HG03108 (cell line): Measurements from ENCODE around the gene ZNF598.

Experiments used
- ATAC-seq: cut with Tn5 transposase; IDR thresholded peaks from one replicate; pipeline ENCODE4 v1.9.1; 2021; ENCODE audit warnings: moderate library complexity; ENCODE audit not compliant: unreplicated experiment

ZNF598 gene

DNA sequence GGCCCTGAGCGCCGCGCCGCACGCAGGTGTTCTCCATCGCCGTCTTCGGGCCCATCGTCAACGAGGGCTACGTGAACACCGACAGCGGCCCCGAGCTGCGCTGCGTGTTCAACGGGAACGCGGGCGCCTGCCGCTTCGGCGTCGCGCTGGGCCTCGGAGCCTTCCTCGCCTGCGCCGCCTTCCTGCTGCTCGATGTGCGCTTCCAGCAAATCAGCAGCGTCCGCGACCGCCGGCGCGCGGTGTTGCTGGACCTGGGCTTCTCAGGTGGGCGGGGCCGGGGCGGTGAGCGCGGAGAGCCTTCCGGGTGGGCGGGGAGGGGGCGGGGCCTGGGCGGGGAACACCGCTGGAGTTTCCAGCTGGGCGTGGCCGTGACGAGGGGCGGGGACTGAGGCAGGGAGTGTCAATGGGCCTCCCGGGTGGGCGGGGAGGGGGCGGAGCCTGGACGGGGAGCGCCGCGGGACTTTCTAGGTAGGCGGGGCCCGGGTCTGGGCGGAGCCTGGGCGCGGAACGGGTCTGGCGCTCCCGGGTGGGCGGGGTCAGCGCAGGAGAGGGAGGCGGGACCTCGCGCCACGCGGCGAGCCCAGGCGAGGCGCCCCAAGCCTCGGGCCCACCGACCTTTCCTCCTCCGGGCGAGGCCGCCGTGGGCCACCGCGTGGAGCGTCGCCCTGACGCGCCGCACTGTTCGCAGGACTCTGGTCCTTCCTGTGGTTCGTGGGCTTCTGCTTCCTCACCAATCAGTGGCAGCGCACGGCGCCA lies 17.5 kb downstream of the ZNF598 start:
- peak; percentile 42 for ATAC-seq

DNA sequence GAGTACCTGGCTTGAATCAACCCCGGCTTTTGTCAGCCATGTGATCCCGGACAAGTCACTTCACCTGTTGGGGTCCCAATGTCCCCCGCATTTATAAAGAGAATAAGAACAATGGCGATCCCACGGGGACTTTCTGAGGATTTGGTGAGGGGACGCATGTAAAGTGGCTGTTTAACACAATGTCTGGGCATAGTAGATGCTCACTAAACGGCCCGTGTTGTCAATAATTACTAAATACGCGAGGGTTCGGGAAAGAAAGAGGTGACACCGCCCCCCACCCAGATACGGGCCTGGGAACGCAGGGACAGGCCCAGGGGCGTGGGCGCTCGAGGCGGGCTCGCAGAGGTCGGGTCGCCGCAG lies 18.1 kb downstream of the ZNF598 start:
- no peak for ATAC-seq

- ATAC-seq = no peak
These were observed 18.5 kb downstream of the ZNF598 start for GRCh38 chr16:1991135-1991551.

DNA sequence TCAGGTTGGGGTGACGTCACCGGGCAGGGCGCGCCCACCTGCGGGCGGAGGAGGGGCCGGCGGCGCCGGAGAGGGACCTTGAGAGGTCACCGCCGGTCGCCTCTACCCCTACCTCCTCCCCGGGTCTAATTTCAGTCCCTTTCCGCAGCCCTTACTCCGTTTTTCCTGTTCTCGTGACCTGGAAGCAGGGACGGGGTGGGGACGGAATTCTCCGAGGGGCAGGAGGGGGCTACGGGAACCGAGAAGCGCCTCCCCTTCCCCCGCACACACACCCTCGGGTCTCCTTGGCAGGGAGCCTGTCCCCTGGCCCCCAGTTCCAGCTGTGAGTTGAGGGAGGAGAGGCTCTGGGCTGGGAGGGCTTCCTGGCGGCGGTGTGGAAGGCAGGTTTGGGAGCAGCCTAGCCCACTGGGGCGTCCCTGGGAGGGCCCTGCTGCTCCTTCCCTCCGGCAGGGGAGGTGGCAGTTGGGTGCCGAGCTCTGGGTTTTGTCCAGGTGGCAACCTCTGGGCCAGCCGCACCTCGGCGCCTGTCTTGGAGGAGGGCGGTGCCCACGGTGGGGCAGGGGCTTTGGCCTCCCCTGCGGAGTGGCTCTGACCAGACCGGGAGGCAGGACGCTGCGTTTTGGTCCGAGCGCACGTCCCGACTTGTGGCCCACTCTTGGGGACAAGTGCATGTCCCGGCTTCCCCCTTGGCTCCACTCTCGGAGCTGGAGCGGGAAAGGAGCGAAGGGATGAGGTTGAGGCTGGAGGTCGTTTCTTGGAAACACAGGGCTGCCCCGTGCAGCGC lies 19.1 kb downstream of the ZNF598 start:
- ATAC-seq = no peak

DNA sequence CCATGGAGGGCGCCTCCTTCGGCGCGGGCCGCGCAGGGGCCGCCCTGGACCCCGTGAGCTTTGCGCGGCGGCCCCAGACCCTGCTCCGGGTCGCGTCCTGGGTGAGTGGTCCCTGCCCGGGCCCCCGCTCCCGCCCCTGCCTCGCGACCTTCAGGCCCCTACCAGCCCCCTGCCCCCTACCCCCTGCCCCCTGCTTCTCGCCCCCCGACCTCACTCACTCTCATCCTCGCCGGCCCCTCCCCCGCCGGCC lies 19.6 kb downstream of the ZNF598 start:
- ATAC-seq = no peak

DNA sequence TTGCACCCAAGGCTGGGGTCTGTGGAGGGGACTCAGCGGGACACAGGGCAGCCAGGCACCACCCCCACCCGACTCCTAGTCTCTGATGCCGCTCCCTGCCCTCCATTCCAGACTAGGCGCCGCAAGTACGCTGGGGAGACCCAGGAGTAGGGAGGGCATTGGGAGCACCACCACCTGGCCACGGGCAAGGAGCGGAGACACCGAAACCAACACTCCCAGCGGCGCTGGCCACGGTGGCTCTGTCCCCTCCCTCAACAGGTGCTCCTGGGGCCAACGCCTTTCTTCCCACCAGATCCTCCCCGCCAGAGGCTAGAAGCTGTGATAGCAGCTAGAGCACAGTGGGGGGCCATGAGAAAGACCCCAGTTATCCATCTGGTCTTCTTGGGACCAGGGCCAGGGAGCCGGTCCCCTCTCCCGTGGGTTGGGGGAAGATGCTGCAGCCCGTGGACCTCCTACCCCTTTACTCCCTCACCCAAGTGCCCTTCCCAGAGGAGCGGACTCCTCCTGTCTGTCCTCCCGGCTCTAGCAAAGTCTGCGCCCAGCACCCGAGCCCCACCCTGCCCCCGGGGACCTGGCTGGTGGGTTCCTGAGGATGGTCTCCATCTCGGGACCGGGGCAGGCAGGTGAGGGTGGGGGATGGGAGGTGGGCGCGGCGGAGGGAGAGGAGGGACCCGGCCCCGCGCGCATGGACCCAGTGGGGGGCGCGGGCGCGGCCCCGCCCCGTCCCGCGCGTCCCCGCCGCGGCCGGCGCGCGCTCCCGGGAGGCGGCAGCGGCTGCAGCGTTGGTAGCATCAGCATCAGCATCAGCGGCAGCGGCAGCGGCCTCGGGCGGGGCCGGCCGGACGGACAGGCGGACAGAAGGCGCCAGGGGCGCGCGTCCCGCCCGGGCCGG lies 20.2 kb downstream of the ZNF598 start, which contains the start of gene SYNGR3:
SYNGR3 (plus strand) TSS at position 762 of the 892 bp plus-strand sequence. CDS start 133 bp downstream, outside the sequence.
- no peak for ATAC-seq

GRCh38 chr16:1987198-1987597 lies 22.4 kb downstream of the ZNF598 start:
- no peak for ATAC-seq

- no peak for ATAC-seq
These were observed 24.0 kb downstream of the ZNF598 start for GRCh38 chr16:1985466-1986150.

DNA sequence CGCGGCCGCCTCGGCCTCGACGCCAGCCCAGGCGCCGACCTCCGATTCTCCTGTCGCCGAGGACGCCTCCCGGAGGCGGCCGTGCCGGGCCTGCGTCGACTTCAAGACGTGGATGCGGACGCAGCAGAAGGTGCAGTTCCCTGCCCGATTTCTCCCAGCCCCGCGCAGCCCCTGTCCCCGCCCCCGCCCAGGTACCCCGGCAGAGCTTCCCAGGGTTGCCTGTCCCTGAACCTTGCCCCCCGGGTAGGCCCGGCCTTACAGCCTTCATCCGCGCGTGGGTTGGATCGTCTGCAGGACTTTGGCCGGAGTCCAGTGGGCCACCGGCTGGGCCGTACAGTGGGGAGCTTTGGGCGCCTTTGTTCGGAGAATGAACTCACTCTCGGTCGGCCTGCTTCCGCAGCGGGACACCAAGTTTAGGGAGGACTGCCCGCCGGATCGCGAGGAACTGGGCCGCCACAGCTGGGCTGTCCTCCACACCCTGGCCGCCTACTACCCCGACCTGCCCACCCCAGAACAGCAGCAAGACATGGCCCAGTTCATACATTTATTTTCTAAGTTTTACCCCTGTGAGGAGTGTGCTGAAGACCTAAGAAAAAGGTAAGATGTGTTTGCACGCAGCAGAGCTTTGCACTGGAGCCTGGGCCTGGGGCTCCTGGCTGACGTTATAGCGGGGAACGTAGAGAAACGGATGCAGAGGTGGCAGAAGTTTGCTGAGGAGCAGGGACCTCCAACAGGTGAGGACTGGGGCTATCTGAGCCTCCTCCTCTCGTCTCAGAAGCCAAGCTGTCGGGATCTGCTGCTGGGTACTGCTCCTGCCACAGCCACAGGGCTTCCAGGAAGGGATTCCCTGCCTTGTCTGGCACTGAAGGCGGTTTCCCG lies 25.0 kb downstream of the ZNF598 start:
- ATAC-seq = no peak

DNA sequence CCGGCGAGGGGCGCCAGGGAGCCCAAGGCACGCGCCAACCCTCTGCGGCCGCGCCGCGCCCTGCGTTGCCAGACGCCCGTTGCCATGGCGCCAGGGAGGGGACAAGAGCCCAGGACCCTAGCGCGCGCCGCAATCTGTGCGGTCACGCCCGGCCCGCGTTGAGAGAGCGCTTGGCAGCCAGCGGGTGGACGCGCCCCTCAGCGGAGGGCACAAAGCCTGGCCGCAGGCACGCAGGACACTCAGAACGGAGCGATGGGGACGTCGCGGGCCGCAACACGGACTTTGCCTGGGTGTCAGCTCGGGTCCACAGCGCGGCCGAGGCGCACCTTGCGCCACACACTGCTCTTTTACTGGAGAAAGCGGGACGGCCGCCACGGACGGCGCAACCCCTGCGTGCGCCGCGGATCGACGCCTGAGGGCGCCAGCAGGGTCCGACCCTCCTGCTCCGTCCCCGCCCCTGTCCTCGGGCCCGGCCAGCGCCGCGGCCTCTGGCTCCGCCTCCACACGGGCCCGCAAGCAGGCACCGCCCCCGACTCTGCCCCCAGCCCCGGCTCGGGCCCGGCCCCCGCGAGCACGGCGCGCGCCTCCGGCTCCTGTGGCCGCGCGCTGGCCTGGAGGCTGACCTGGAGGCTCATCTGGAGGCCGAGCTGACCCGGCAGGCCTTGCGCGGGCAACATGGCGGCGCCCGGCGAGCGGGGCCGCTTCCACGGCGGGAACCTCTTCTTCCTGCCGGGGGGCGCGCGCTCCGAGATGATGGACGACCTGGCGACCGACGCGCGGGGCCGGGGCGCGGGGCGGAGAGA lies 25.9 kb downstream of the ZNF598 start, which contains the start of gene GFER:
GFER (plus strand) TSS at position 650 of the 803 bp plus-strand sequence; CDS start at position 676, 26 bp downstream.
- ATAC-seq = peak; percentile 79

DNA sequence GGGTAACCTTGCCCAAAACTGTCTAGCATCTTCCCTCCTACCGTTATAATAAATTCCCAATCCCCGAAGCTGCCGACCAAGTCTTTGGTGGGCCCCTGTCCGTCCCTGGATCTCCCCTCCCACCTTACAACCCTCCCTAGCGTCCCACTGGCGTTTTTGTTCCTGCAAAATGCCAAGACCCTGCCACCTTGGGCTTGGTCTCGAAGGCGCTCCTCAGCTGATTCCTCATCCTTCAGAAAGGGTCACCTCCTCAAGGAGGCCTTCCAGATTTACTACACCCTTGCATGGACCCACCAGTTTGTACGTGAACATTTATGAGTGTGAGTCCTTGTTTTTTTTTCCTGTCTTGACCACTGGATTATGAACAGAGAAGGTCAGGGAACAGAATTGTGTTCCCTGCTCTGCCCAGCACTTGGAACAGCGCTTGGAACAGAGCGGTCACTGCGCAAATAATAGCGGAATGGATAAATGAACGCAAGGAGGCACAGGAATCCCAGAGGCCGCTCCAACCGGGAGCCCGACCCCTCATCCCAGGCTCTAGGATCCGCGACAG lies 26.6 kb downstream of the ZNF598 start:
- ATAC-seq = no peak

DNA sequence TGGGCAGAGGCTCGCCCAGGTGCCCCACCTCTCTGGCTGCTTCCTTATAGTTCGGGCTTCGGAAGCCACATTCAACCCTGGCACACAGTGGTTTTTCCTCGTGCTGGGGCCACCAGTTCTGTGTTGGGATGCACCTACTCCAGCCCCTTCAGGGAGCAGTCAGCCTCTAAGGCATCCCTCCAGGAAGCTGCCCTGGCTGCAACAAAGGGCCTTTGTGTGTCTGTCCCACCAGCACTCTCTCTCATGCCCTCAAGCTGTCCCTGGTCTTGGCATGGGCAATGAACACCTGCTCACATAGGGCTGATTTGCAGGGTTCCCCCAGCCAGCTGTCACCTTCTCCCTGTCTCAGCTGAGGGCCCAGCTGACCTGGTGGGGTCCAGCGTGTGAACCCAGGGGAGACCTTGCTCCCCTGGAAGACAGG lies 27.6 kb downstream of the ZNF598 start:
- ATAC-seq = no peak

DNA sequence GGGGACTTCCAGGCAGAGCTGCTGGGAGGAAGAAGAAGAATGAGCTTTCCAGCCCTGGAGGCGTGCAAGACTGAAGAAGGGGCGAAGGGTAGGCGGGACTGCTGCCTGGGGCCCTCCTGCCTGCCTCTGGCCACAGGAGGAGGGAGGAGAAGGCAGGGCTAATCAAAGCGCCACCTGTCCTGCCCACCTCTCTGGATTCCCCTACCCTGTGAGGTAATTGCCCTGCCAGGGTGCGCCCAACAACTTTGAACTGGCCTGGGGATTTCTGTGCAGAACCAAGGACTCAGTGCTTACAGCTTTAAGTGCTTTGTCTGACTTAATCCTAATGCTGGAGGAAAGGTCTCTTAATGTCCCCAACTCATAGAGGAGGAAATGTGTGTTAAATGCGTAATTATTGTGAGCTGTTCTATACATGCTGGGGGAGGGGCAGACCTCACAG lies 28.2 kb downstream of the ZNF598 start, which contains the start of gene NOXO1:
NOXO1 (minus strand) TSS at position 72 of the 439 bp plus-strand sequence. CDS start 290 bp downstream, outside the sequence.
- no peak for ATAC-seq

DNA sequence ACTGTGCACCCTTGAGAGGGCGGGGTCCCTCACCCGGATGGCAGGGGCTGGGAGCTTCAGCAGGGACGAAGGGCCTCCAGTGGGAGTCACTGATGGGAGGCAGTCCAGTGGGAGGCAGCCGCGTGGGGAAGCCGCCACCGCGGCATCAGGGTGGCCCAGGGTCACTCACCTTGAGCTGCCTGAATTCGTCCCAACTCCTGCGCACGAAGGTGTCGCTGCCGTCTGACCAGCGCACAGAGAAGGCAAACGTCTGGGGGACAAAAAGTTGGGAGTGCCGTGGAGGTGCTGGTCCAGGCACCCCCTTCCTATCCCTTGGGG lies 28.9 kb downstream of the ZNF598 start:
- no peak for ATAC-seq

DNA sequence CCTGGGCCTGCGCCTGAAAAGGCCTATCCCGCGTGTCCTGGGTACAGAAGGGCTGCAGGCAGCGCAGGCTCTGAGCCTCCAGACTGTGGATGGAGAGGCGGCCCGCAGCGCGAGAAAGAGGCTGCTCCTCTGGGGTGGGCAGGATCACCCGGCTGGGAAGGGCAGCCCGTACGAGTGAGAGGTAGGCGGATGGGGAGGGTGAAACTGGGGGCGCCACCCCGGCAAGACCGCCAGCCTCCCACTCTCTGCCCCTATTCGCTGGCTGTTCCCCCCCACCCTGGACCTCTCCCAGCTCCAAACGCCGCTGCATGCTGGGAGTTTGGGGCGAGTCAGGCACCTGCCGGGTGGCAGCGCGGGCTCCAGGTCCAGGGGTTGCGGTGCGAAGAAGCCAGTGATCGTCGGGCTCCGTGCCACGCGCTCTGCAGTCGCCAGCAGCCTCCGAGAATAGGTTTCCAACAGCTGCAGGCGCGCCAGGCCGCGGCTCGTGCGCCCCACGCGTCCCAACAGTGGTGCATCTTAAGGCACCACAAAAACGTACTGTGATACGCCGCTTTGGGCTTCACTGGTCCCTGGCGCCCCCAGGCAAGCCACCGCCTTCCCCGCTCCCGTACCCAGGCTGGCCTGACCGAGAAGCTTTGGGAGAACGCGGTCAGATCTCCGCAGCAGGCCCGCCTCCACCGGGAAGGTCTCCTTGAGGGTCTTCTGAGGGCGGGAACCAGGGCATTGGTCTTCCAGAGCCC lies 29.4 kb downstream of the ZNF598 start:
- ATAC-seq = no peak

- ATAC-seq = no peak
These were observed 30.2 kb downstream of the ZNF598 start for GRCh38 chr16:1979271-1980029.

DNA sequence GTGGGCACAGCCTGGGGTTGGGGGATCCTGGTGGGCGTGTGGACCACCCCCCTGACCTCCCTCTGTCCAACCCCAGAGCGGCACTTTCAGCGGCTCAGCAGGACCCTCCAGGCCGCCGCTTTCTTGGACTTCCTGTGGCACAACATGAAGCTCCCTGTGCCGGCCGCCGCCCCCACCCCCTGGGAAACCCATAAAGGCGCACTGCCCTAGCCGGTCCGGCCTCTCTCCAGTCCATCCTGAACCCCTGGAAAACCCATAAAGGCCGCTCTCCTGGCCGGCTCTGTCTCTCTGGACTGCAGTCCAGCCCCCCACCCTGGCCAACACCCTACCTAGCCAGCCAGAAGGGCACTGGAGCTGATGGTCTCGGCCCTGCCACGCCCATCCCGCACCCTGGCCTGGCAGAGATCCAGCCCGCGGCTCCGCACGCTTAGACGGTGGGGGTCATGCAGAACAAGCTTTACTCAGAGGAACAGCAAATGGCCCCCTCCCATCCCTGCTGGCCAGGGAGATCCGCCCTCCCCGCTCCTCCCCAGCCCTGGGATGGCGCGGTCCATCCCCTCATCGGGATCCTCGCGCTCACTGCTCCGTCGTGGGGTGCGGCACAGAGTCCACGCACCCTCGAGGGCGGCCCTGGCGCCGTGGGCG lies 31.0 kb downstream of the ZNF598 start:
- ATAC-seq = no peak
